Measurements from ENCODE around the gene PRDM16. TPM values are rescaled to one million over a fixed set of nuclear protein-coding genes. Genes with fewer than 3 reads are reported as not detected.

PRDM16 gene
- total RNA-seq, 1 experiment from 2014 or later, result 0.09 TPM

DNA sequence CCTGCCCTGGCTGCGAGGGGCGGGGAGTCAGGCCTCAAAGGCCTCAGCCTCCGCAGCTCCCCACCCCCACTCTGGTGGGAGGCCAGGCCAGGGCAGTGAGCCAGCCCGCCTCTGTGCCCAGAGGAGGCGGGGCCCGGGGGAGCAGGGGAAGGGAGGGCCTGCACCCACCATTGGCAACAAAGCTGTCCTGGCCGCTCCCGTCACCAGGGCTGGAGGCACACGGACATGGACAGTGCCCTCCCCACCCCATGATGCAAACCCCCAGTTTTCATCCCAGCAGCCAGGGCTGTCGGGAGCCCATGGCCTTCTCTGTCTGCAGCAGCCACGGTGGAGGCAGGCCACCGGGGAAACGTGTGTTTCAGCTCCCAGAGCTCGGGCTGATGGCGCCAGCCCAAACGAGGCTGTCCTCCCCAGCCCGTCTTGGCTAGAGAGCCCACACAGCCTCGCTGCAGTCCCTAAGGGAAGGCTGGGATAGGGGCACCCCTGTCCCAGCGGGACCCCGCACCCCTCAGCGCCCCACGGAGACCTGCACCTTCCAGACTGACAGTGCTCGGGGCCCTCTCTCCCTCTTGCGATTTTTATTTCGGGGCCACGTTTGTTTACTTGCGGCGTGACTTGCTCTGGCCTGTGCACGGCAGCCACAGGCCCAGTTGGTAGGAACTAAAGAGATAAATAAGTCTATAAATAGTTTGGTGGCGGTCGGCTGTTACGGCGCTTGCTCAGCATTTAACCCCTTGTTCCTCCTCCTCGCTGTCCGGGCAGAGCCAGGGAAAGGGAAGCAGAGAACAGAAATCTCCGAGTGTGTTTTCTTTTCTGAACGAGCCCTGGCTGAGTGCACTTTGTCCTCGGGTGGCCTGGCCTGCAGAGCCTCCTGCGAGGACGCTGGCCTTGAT lies 101.8 kb downstream of the PRDM16 start:
- Mint-ChIP-seq H3K4me3 (ENCODE audit: low read depth, unreplicated experiment) (no peak overlapping the region), H3K27ac (ENCODE audit: unreplicated experiment) (no peak overlapping the region), H3K9me3 (ENCODE audit: low read depth, unreplicated experiment) (no peaks in the 10 kb centered on the region), H3K36me3 (ENCODE audit: insufficient read depth, unreplicated experiment) (no peaks in the 10 kb centered on the region), H3K27me3 (ENCODE audit: unreplicated experiment) (no peaks in the 10 kb centered on the region), H3K4me1 (ENCODE audit: low read depth, unreplicated experiment) (peaks cover 9% of the 10 kb centered on the region)
- TF ChIP-seq, protein P1, sequence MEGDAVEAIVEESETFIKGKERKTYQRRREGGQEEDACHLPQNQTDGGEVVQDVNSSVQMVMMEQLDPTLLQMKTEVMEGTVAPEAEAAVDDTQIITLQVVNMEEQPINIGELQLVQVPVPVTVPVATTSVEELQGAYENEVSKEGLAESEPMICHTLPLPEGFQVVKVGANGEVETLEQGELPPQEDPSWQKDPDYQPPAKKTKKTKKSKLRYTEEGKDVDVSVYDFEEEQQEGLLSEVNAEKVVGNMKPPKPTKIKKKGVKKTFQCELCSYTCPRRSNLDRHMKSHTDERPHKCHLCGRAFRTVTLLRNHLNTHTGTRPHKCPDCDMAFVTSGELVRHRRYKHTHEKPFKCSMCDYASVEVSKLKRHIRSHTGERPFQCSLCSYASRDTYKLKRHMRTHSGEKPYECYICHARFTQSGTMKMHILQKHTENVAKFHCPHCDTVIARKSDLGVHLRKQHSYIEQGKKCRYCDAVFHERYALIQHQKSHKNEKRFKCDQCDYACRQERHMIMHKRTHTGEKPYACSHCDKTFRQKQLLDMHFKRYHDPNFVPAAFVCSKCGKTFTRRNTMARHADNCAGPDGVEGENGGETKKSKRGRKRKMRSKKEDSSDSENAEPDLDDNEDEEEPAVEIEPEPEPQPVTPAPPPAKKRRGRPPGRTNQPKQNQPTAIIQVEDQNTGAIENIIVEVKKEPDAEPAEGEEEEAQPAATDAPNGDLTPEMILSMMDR (IDR thresholded peaks at IDR 0.05; ENCODE audit: unreplicated experiment), result no peak
- intact Hi-C loops (cut with micrococcal nuclease; ENCODE audit: unreplicated experiment), result no loop called here
- DNase-seq, result peak; percentile 4
- CTCF ChIA-PET, result no interaction called here
- no TSS peak for BruUV-seq (replicated peaks)

DNA sequence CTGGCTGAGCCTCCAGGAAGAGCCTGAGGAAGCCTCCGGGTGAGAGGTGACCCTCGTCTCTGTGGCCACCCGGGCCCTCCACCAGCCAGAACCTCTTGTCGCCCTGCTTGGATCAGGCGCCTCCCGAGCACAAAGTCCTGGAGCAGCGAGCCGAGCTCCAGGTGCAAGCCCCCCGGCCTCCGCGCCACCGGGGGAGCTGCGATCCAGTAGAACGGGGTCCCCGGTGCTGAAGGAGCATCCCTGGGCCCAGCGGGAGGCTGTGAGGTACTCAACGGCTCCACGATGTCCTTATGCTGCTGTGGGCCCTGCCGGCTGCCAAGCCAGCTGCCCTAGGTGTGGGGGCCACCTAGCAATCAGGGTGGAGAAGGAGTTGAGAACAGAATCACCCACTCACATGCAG lies 102.8 kb downstream of the PRDM16 start:
- TF ChIP-seq, protein P1 (IDR thresholded peaks at IDR 0.05; ENCODE audit: unreplicated experiment), result no peak
- no peak overlapping the region for H3K27ac Mint-ChIP-seq (ENCODE audit: unreplicated experiment)
- H3K4me1 Mint-ChIP-seq (ENCODE audit: low read depth, unreplicated experiment), result peaks cover 9% of the 10 kb centered on the region
- no peak overlapping the region for H3K4me3 Mint-ChIP-seq (ENCODE audit: low read depth, unreplicated experiment)
- H3K27me3 Mint-ChIP-seq (ENCODE audit: unreplicated experiment), result no peaks in the 10 kb centered on the region
- intact Hi-C loops (cut with micrococcal nuclease; ENCODE audit: unreplicated experiment), result no loop called here
- H3K9me3 Mint-ChIP-seq (ENCODE audit: low read depth, unreplicated experiment), result no peaks in the 10 kb centered on the region
- BruUV-seq (replicated peaks), result no TSS peak
- CTCF ChIA-PET, result no interaction called here
- H3K36me3 Mint-ChIP-seq (ENCODE audit: insufficient read depth, unreplicated experiment), result no peaks in the 10 kb centered on the region
- no peak for DNase-seq

DNA sequence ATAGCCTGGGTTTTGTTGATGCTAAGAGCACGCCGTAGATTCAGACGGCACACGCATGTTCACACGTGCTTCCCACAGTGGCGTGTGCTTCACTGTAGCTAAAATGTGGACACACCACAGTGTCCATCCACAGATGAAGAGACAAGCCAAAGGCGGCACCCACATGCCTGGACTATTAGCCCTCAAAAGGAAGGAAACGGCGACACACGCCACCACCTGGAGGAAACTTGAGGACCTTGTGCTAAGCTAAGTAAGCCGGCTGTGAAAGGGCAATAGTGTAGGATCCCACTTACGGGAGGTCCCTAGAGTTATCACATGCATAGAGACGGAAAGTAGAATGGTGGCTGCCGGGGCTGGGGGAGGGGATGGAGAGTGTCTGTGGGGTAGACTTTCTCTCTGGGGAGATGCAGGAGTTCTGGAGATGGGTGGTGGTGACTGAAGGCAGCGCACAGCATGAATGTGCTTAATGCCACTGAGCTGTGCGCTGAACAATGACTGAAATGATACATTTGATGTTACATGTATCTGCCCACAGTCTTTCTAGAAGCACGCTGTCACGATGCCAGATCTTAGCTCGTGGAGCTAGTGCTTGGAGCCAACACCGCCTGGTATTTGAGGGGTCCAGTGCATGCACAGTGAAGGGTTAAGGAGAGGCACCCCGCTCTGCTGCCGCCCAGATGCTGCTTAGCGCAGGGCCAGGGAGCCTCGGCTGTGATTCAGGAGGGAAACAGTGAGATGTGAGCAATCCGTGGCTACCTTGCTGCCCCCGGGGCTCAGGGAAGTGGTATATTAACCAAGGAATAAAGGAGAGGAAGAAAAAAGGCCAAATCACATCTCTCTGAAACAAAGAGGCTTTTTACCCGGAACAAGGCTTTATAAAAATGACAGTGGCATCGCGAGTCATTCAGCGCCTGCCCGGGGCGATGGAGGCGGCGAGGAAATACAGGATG lies 103.7 kb downstream of the PRDM16 start:
- H3K9me3 Mint-ChIP-seq (ENCODE audit: low read depth, unreplicated experiment), result no peaks in the 10 kb centered on the region
- BruUV-seq (replicated peaks), result no TSS peak
- TF ChIP-seq, protein P1 (IDR thresholded peaks at IDR 0.05; ENCODE audit: unreplicated experiment), result no peak
- H3K27me3 Mint-ChIP-seq (ENCODE audit: unreplicated experiment), result no peaks in the 10 kb centered on the region
- peaks cover 9% of the 10 kb centered on the region for H3K4me1 Mint-ChIP-seq (ENCODE audit: low read depth, unreplicated experiment)
- no peaks in the 10 kb centered on the region for H3K36me3 Mint-ChIP-seq (ENCODE audit: insufficient read depth, unreplicated experiment)
- no peak overlapping the region for H3K27ac Mint-ChIP-seq (ENCODE audit: unreplicated experiment)
- intact Hi-C loops (cut with micrococcal nuclease; ENCODE audit: unreplicated experiment), result no loop called here
- CTCF ChIA-PET, result no interaction called here
- no peak overlapping the region for H3K4me3 Mint-ChIP-seq (ENCODE audit: low read depth, unreplicated experiment)
- peak; percentile 13 for DNase-seq

DNA sequence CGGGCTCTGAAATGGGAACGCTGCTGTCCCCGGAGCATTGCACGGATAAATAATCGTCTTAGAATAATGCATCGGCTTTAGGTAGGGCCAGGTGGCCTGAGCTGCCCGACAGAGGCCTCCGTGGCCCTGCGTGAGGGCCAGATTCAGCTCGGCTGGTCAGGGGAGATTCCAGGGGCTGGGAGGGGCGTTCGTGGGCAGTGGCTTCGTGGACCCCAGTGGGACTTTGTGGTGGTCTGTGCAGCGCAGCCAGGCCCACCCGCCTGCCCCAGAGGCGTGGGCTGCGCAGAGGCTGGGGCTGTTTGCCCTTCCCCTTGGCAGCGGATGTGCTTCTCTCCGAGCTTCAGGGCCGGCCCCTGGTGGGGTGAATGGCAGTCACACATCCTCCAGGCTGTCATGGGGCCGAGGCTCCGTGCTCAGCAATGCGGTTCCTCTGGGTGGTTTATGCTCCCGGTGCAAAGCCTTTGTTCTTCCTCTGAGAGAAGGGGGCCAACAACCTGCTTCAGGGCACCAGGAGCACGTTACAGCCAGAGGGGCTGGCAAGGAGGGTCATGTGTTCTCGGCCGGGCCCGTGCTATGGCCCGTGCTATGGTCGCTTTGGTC lies 104.5 kb downstream of the PRDM16 start:
- no peak overlapping the region for H3K27ac Mint-ChIP-seq (ENCODE audit: unreplicated experiment)
- intact Hi-C loops (cut with micrococcal nuclease; ENCODE audit: unreplicated experiment), result no loop called here
- H3K4me1 Mint-ChIP-seq (ENCODE audit: low read depth, unreplicated experiment), result peaks cover 9% of the 10 kb centered on the region
- TF ChIP-seq, protein P1 (IDR thresholded peaks at IDR 0.05; ENCODE audit: unreplicated experiment), result no peak
- no peak for DNase-seq
- no TSS peak for BruUV-seq (replicated peaks)
- no peak overlapping the region for H3K4me3 Mint-ChIP-seq (ENCODE audit: low read depth, unreplicated experiment)
- H3K36me3 Mint-ChIP-seq (ENCODE audit: insufficient read depth, unreplicated experiment), result no peaks in the 10 kb centered on the region
- H3K9me3 Mint-ChIP-seq (ENCODE audit: low read depth, unreplicated experiment), result no peaks in the 10 kb centered on the region
- CTCF ChIA-PET, result no interaction called here
- H3K27me3 Mint-ChIP-seq (ENCODE audit: unreplicated experiment), result no peaks in the 10 kb centered on the region
